DMS153 (cell line): ENCODE measurements around the gene GNAS.
"Not testable (repeated sequence)": the region's sequence is repeated elsewhere in the genome, so short reads cannot be mapped to it uniquely, and the experiment has no call there.

Experiments used
- DNase-seq: peaks from one replicate; lab custom pipeline; 2025; lab: John Stamatoyannopoulos, UW

GNAS gene

DNA sequence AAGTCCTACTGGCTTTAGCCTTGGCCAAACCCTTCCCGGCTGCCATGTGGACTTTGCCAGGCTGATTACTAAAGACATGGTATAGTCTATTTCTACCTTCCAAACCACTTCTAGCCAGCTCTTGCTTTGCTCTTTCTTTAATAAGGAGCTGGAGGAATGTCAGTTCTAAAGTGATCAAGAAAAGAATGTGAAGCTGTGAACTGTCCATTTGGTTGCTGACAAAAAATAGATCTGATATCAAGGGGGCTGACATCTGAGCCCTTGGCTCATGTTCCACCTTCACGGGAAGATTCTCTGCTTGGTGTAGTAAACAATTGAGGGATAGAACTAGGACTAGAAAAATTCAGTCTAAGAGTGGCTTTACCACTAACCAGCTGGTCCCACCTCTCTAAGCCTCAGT lies 24.4 kb upstream of the GNAS start:
- DNase-seq = no peak

DNA sequence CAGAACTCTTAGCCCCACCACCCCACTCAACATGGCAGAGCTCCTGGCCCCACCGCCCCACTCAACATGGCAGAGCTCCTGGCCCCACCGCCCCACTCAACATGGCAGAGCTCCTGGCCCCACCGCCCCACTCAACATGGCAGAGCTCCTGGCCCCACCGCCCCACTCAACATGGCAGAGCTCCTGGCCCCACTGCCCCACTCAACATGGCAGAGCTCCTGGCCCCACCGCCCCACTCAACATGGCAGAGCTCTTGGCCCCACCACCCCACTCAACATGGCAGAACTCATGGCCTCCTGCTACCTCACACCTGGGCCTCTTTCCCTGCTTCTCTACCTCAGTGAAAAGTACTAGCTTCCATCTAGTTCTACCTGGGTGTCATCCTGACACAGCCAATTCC lies 23.7 kb upstream of the GNAS start:
- not testable (repeated sequence) for DNase-seq

DNA sequence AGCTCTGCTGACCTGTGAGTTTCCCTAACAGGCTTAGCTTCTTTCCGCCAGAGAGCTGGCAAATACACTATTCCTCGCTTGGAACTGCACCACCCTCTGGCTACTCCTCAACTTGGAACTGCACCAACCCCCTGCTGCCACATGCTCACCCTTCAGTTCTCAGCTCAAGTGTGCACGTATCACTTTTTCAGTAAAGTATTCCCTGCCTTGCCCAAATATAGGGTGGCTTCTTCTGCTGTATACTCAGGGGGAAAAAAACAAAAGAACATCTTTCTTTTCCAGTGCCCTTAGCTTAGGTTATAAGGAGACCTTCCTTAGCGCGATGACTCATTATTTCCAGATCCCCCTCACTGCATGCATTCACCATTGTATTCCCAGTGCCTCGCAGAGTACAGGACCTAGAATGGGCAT lies 23.0 kb upstream of the GNAS start:
- DNase-seq = no peak

DNA sequence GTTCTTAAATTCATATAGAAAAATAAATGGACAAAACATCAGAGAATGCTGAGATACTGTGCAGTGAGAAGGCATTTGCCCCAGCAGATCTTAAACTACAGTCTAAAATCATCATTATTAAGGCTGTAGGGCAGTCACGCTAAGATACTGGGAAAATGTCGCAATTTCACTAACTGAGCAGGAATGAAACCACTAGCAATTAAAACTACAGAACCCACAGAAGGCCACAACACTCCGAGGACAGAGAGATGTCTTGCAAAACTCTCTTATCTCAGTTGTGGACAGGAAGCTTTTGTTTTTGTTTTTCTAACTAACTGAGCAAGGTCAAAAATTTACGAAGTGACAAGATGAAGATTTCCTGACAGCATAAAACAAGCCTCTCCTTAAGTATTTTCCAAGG lies 20.1 kb upstream of the GNAS start:
- DNase-seq = no peak

DNA sequence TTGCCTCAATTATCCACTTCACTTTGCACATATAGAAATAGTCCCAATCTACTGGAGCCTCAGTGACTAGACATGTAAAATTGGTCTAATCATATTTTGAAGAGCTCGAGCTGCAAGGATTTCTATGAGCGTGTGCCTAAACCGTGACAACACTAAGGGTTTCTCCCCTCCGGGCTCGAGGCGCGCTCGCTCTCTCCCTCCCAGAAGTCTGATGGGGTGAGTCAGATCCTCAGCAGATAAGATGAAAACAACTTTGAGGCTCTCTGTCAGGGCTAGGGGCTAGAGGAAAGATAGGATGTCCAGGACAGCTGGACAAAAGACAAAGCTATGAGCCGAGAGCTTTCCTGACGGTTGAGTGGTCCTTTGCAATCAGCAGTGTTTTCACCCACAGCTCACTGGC lies 18.6 kb upstream of the GNAS start:
- DNase-seq = no peak

DNA sequence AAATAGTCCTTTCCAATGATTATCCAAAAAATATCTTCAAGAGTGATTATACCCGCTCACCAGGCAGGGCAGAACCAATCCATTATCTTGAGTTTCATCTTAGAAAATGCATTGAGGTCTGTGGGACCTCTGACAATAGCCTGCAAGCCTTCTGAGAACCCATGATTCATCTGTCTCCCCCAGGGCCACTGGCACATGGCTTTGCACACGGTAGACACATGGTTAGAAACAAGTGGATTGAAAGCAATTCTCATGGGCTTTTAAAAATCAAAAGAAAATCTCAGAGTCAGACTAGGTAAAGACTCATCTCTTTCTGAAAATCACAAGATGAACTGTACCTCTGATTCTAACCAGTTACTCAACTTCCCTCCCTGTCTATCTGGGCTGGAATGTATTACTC lies 17.3 kb upstream of the GNAS start:
- no peak for DNase-seq

DNA sequence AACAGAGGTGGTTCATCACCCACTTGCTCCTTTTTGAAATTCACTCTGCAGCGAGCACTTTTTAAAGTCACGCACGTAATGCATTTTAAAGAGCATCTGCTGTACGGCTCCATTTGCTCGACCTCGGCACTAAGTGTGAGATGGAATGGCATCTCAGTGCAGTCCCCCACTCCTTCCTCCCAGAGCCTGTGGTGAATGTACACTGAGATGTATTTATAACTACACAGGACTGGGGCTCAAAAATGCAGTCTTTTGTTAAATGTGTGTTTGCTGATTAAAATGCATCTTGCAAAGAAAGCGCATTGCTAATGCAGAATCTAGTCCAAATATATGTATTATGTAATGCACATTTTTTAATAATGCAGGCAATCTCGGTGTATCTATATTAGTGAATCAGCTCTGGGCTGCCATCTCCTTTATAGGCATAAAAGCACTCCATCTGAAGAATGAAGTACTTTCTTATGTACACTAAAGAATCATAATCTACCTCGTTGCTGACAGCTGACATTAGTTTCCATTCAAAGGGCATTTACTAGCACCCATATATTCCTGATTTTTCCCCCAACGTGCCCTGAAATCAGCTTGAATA lies 15.8 kb upstream of the GNAS start:
- DNase-seq = no peak

DNA sequence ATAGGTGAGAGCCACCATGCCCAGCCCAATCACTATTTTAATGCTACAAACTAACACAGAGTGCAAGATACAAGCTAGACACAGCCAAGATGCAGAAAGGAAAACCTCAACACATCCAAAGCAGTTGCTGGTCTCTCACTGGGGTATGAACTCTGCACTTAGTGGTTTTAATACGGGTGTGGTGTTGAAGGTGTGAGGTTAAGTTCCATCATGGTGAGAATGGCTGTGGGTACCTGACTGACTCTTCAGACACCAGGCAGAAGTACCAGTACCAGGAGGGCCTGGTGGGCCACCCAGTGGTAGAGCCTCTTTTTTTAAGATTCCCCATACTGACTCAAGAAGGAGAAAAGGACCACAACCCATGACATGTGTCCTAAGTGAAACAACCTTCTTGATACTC lies 14.8 kb upstream of the GNAS start:
- DNase-seq = no peak

DNA sequence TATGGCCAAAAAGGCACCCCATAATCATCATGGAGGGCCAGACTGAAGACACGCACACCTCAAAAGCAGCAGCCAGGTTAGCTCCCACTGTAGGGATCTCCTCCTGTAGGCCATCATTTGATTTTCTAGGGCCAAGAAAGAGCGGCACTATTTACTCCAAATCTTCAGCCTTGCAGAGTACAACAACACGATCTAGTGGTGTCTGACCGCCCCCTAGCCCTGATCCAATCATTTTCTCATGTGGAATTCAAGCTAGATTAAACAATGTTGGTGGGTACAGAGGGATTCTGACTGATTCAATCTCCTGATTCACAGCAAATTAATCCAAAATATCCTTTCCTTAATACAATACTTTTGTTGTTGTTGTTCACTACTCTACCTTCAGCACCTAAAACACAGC lies 14.3 kb upstream of the GNAS start:
- DNase-seq = no peak

DNA sequence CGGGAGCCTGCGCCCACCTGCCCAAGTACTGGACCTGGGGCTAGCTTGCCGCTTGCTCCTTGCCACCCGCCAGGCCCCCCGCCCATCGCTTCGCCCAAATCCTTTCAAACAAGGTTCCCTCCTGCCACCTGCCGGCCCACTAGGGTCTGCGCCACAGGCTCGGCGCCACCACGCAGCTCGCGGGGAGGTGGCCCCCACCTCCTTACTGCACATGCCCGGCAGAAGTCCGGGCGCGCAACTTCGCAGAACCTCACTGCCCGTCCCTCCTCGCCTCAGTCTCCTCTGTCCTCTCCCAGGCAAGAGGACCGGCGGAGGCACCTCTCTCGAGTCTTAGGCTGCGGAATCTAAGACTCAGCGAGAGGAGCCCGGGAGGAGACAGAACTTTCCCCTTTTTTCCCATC lies 13.0 kb upstream of the GNAS start:
- no peak for DNase-seq

DNA sequence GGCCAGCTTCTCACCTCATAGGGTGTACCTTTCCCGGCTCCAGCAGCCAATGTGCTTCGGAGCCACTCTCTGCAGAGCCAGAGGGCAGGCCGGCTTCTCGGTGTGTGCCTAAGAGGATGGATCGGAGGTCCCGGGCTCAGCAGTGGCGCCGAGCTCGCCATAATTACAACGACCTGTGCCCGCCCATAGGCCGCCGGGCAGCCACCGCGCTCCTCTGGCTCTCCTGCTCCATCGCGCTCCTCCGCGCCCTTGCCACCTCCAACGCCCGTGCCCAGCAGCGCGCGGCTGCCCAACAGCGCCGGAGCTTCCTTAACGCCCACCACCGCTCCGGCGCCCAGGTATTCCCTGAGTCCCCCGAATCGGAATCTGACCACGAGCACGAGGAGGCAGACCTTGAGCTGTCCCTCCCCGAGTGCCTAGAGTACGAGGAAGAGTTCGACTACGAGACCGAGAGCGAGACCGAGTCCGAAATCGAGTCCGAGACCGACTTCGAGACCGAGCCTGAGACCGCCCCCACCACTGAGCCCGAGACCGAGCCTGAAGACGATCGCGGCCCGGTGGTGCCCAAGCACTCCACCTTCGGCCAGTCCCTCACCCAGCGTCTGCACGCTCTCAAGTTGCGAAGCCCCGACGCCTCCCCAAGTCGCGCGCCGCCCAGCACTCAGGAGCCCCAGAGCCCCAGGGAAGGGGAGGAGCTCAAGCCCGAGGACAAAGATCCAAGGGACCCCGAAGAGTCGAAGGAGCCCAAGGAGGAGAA lies 12.3 kb upstream of the GNAS start:
- no peak for DNase-seq

DNA sequence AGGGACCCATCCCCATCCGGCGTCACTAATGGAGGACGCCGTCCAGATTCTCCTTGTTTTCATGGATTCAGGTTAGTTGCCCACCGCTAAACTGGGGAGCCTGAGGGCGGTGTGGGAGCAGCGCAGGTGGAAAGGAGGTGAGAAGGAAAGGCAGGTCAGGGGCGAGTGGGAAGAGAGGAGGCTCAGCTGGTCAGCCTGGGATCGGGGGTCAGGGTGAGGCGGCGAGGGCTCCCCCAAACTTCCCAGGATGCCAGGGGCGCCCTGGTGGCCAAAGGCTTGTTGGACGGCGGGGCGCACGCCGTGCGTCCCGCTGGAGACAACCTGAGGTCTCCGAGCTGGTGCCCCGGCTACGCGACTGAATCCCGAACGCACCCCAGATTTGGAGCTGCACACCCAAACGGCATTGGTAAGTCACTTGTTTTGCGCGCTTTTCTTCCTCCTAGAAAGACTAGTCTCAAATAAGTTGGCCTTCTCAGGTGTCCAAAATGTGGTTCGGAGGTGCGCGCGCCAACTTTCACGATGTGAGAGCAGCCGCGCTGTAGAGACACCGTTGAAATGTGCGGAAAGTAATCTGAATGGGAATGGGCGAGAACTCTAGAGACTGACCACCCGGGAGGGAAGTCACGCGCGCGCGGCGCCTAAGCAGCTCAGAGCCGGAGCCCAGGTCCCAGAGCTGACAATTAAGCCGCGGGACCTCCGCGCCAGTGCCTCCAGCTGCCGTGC lies 11.5 kb upstream of the GNAS start:
- DNase-seq = no peak

DNA sequence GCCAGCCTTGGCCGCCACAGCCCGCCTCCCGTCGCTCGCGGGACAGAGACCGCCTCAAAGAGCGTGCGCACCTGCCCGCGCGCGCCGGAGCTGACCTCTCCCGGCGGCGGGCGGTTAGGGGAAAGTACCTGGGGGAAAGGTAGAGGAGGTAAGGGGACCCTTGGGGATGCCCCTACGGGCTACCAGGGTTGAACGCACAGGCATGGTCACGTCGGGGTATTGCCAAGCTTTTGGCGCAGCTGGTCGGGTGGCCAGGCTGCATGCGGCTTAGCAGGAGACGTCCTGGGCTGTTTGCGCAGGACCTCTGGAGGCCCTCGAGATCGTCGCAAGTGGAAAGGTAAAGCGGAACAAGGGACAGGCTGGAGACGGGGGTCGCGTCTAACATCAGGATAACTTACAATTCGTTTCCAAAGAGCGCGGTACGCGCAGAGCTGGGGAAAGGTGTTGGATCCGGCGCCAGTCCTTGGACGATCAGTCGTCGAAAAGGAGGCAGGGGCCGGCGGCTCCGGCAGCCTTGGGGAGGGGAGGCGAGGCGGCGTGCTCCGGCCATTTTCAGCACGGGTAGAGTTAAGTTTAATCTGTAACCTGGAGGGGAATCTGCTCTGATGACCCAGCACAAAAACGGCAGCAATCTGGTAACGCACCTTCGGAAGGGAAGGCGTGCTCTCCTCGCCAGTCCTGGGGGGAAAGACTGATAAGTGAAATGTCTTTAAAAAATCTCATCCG lies 10.8 kb upstream of the GNAS start:
- no peak for DNase-seq

DNA sequence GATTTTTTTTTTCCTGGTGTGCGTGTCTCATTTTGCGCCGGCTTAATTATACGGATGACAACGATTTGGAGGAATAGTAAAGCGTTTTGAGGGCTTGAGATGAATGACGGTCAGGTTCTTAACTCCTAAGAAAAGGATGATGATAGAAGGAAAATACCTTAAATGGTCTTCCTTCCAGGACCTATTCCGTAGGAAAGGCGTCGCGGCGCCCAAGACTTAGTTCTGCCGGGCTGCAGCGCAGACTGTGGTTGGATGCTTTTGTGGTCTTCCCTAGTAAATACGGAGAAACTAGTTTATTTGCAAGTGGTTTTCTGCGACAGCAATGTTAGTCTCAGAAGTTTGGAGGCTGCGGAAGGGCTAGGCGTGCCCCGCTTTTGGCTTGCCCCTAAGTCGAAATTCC lies 10.2 kb upstream of the GNAS start:
- no peak for DNase-seq

DNA sequence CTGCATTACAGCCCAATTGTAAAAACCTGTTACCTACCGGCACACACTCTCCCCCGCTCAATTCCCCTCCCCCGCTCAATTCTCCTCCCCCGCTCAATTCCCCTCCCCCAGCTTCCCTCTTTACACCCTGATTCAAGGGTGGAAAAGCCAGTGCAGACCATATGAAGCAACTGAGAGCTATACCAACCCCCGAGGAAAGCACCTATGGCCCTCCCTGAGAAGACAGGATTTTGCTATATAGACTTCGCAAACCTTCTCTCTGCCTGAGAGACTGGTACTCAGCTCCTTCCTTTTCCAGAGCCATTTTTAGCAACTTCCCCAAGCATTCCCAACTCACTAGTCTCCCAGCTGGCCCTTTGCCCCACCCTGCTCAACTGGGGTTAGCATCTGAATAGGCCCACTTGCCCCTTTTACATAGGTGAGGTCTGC lies 9.4 kb upstream of the GNAS start:
- DNase-seq = no peak

DNA sequence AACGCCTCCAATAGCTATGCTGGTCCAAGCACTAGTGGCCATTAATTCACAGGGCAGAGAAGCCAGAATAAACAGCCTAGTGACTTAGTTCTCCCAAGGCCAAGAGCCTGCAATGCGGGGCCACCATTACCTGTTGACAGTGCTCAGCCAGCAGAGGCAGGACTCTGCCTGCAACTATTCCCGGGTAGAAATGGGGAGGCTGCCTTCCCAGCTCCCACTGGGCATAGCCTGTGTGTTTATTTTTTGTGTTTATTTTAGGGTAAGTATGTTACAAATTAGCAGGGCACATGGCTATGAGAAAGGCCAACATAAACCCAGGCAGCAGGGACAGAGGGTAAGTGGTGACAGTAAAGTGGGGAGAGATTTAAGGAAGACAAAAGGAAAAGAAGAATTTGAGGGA lies 6.8 kb upstream of the GNAS start:
- no peak for DNase-seq

DNA sequence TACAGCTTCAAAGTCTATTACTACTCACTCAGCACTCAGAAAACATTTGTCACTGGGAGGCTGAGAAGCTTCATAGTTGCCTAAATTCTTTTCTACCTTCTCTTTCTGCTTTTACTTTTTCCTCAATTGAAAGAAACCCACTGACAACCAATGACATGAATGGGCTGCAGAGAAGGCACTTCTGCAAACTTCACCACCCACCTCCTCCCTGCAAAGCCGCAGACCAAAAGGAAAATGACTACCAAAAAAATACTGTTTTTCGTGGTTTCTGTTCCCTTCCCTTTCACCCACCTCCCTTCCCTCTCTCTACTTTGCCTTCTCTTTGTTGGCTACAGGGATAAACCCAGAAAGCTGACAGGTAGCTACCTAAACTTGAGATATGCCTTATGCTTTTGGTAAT lies 5.1 kb upstream of the GNAS start:
- DNase-seq = no peak

DNA sequence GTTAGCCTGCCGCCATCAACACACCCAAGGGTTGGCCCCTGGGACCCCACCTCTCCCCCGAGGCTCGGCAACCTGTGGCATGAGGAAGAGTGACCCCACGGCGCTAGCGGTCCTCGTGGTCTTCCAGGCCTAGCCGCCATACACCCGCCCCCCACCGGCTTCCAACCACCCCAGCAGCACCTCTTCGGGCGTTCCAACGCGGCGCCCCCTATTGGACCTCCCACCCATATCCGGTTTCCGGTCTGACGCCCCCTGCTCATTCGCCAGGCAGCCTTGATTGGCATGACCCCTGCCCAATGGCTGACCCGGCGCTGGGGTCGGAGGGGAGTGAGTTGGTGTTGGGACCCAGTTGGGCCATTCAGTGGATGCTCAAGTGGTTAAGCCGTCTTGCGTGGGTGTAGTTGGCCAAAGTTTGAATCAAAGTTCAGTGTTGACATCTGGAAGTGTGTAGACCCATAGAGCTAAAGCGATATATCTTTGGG lies 1.8 kb upstream of the GNAS start, which contains the start of gene GNAS-AS1:
Gene GNAS-AS1, minus strand, starts transcription at position 210 of the 482 bp plus-strand sequence.
- no peak for DNase-seq

DNA sequence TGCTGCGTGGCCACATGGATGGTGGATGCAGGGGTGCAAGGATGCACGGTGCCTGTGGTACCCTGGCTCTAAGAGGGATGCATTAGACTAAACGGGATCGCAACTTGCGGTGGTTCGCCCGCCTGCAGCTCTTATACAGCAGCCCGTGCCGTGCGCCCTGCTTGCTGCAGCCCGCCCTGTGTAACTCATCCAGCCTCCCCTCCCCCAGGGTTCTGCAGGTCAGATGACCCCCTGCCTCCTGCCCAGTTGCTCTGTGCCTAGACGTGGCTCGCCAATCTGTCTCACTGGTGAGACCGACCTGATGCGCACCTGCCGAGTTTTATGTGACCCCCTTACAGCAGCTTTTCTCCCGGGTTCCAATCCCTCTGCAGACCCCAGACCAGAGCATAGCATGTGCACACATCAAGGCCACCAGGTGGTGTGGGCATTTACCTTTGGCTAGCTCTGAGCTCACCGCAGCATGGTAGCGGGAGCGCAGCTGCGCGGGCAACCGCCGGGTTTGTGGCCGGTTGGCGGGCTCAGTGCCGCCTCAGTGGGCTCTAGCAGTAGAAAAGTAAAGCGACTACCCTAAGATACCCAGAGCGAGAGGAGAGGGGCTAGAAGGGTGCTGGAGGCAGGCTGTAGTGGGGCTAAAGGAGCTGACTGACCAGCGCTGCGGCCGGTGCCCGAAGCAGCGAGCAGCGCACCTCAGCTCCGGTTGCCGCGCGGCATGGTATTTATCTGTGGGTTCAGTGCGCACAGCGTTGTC lies 1.1 kb upstream of the GNAS start:
- DNase-seq = no peak

DNA sequence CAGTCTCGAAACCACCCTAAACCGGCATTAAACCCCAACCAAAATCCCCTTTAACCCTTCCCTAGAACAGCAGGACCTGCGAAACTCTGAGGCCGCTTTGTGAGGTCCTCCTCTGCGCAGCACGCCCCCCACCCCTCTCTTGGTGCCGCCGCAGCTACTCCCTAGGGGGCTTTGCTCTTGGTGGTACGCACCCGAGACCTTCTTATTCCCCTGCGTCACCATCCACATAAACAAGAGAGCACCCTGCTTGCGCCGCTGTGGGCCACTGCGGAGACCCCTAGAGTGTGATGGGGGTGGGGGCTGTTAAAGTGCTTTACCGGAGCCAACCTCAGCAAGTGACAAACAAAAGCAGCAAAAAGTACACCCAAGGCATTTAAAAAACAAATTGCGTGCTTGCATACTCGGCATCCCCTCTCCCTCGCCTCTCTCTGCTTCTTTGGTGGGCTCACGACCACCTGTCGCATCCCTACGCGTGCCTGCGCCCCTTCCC lies 502 bp upstream of the GNAS start:
- DNase-seq = no peak

DNA sequence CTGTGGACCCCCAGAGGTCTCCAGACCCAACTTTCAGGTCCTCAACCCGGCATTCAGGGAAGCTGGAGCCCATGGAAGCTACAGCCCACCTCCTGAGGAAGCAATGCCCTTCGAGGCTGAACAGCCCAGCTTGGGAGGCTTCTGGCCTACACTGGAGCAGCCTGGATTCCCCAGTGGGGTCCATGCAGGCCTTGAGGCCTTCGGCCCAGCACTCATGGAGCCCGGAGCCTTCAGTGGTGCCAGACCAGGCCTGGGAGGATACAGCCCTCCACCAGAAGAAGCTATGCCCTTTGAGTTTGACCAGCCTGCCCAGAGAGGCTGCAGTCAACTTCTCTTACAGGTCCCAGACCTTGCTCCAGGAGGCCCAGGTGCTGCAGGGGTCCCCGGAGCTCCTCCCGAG lies 950 bp downstream of the GNAS start:
- no peak for DNase-seq
